Endothelial cell of umbilical vein (primary cell): Measurements from ENCODE around the gene HMGCL.

Experiments
- EZH2 ChIP-seq: IDR thresholded peaks from 2 replicates; pipeline ENCODE4 v1.6.1; 2012; ENCODE audit warnings: borderline replicate concordance, low read depth, mild to moderate bottlenecking, moderate library complexity, low read length, inconsistent platforms; ENCODE audit not compliant: severe bottlenecking
- FOS ChIP-seq: IDR thresholded peaks from 2 replicates; pipeline ENCODE4 v1.6.1; 2011; ENCODE audit warnings: mild to moderate bottlenecking, low read length, moderate library complexity, borderline replicate concordance; ENCODE audit not compliant: insufficient read depth
- GATA2 ChIP-seq: IDR thresholded peaks from 2 replicates; pipeline ENCODE4 v1.7.0; 2011; ENCODE audit warnings: low read depth, mild to moderate bottlenecking, moderate library complexity, mixed read lengths, low read length; ENCODE audit not compliant: insufficient read length, insufficient read depth
- JUN ChIP-seq: IDR thresholded peaks from 2 replicates; pipeline ENCODE4 v1.6.1; 2011; ENCODE audit warnings: borderline replicate concordance, low read depth; ENCODE audit not compliant: insufficient read length, insufficient read depth
- MYC ChIP-seq: IDR thresholded peaks from one replicate; pipeline ENCODE4 v1.6.1; 2011; ENCODE audit warnings: mild to moderate bottlenecking, low read depth, low read length
- POLR2A ChIP-seq: IDR thresholded peaks from 2 replicates; pipeline ENCODE4 v1.6.1; 2012; ENCODE audit warnings: low read depth, mild to moderate bottlenecking, control low read depth, low read length
- POLR2AphosphoS5 ChIP-seq: IDR thresholded peaks from 2 replicates; pipeline ENCODE4 v1.6.1; 2012; ENCODE audit warnings: low read depth, mild to moderate bottlenecking, control low read depth, low read length, moderate library complexity; ENCODE audit not compliant: insufficient read depth
- TF ChIP-seq, protein P1 (sequence below), 2 donors: IDR thresholded peaks; 1 replicate in 1 of 2; 2 replicates in 1 of 2; pipeline ENCODE4 v1.5.1; 2011; ENCODE audit warnings: low read length in 2 of 2, mild to moderate bottlenecking in 2 of 2, moderate library complexity in 2 of 2, control low read depth in 1 of 2, inconsistent platforms in 1 of 2, low read depth in 1 of 2; ENCODE audit not compliant: insufficient read depth in 1 of 2; ENCODE audit errors: extremely low read depth in 1 of 2
- TF ChIP-seq, protein P2 (sequence below): IDR thresholded peaks from 2 replicates; pipeline ENCODE4 v1.6.1; 2011; ENCODE audit not compliant: insufficient read depth, insufficient read length

DNA sequence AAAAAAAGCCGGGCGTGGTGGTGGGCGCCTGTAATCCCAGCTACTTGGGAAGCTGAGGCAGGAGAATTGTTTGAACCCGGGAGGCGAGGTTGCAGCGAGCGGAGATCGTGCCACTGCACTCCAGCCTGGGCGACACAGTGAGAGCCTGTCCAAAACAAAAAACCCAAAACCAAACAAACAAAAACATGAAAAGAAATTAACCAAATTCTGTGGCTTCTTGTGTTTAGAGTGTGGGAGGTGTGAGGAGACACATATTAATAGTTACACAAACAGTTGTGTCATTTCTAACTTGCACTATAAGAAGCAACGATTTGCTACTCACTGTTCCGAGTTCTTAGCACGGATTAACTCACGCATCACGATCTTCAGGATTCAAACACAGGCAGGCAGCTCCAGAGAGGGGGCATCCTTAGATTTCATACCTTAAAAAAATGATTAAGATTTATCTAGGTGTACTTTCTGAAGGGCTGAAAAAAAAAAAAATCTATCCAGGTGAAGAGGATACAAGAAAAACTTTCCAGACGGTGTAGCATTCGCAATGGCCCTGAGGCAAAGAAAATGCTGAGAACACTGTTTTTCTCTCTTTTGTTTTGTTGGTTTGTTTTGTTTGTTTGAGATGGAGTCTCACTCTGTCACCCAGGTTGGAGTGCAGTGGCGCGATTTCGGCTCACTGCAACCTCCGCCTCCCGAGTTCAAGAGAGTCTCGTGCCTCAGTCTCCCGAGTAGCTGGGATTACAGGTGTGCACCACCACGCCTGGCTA lies 713 bp upstream of the HMGCL start:
- no peak for TF ChIP-seq EZH2
- TF ChIP-seq POLR2A, result no peak
- TF ChIP-seq, protein P1, sequence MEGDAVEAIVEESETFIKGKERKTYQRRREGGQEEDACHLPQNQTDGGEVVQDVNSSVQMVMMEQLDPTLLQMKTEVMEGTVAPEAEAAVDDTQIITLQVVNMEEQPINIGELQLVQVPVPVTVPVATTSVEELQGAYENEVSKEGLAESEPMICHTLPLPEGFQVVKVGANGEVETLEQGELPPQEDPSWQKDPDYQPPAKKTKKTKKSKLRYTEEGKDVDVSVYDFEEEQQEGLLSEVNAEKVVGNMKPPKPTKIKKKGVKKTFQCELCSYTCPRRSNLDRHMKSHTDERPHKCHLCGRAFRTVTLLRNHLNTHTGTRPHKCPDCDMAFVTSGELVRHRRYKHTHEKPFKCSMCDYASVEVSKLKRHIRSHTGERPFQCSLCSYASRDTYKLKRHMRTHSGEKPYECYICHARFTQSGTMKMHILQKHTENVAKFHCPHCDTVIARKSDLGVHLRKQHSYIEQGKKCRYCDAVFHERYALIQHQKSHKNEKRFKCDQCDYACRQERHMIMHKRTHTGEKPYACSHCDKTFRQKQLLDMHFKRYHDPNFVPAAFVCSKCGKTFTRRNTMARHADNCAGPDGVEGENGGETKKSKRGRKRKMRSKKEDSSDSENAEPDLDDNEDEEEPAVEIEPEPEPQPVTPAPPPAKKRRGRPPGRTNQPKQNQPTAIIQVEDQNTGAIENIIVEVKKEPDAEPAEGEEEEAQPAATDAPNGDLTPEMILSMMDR (IDR thresholded peaks at IDR 0.05; ENCODE audit: extremely low read depth in 1 of 2, insufficient read depth in 1 of 2, low read depth in 1 of 2, low read length in 2 of 2), result no peak
- no peak for TF ChIP-seq MYC
- TF ChIP-seq POLR2AphosphoS5, result no peak
- no peak for TF ChIP-seq JUN
- TF ChIP-seq, protein P2, sequence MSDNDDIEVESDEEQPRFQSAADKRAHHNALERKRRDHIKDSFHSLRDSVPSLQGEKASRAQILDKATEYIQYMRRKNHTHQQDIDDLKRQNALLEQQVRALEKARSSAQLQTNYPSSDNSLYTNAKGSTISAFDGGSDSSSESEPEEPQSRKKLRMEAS, result no peak
- no peak for TF ChIP-seq GATA2
- no peak for TF ChIP-seq FOS
